Uterus (tissue), 2 donors: ENCODE results near the gene MT1M.

Experiments
- POLR2A ChIP-seq, 2 donors: fragments of 450-650 bp; IDR thresholded peaks; one replicate each; pipeline ENCODE4 v1.6.1; 2016; ENCODE audit warnings: antibody characterized with exemption in 2 of 2, mild to moderate bottlenecking in 1 of 2, moderate library complexity in 1 of 2
- TF ChIP-seq, protein P1 (sequence below), 4 experiments: fragments of 200-600 bp in 2 of 4; fragments of 450-650 bp in 2 of 4; sonication (generic) in 2 of 4; IDR thresholded peaks; one replicate each; pipeline ENCODE4 v1.5.1; 2016 to 2019; ENCODE audit warnings: antibody characterized with exemption in 4 of 4, mild to moderate bottlenecking in 2 of 4, moderate library complexity in 1 of 4

DNA sequence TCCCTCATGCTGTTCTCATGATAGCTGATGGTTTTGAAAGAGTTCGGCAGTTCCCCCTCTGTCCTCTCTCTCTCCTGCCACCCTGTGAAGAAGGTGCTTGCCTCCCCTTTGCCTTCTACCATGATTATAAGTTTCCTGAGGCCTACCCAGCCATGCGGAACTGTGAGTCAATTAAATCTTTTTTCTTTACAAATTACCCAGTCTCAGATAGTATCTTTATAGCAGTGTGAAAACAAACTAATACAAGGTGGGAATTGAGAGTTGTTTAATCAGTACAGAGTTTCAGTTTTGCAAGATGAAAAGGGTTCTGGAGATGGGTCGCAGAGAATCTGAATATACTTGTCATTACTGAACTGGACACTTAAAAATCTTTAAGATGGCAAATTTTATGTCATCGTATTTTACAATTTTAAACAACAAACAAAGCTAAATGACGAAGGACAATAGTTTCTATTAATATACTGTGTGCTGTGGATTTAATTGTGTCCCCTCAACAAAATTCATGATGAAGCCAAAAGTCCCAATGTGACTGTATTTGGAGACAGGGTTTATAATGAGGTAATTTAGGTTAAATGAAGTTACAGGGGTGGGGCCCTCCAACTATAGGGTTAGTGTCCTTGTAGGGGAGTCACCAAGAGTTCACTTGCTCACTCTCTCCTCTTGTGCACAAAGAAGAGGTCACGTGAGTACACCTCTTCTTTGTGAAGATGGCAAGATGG lies 38.7 kb upstream of the MT1M start:
- TF ChIP-seq, protein P1, sequence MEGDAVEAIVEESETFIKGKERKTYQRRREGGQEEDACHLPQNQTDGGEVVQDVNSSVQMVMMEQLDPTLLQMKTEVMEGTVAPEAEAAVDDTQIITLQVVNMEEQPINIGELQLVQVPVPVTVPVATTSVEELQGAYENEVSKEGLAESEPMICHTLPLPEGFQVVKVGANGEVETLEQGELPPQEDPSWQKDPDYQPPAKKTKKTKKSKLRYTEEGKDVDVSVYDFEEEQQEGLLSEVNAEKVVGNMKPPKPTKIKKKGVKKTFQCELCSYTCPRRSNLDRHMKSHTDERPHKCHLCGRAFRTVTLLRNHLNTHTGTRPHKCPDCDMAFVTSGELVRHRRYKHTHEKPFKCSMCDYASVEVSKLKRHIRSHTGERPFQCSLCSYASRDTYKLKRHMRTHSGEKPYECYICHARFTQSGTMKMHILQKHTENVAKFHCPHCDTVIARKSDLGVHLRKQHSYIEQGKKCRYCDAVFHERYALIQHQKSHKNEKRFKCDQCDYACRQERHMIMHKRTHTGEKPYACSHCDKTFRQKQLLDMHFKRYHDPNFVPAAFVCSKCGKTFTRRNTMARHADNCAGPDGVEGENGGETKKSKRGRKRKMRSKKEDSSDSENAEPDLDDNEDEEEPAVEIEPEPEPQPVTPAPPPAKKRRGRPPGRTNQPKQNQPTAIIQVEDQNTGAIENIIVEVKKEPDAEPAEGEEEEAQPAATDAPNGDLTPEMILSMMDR (IDR thresholded peaks at IDR 0.05) = no peak
- TF ChIP-seq POLR2A (IDR thresholded peaks at IDR 0.05) = no peak
